Activated CD4-positive, alpha-beta T cell treated with anti-CD3 and anti-CD28 coated beads, Interleukin-2, amount 10 ng/mL, durations not matched to agents 7 days and 5 days (primary cell): ENCODE results near the gene PCDHGA1. TPM values are rescaled to one million over a fixed set of nuclear protein-coding genes. Genes with fewer than 3 reads are reported as not detected.

Experiments used
- CTCF ChIA-PET: fragments of 350-600 bp; sonication (Branson Sonifier 250); formaldehyde crosslinking; loops from one replicate; lab custom pipeline; 2021; ENCODE audit warnings: antibody characterized with exemption; lab: Charles Lee
- POLR2A ChIA-PET: fragments of 350-600 bp; sonication (Branson Sonifier 250); formaldehyde crosslinking; loops from one replicate; lab custom pipeline; 2021; ENCODE audit warnings: antibody characterized with exemption; lab: Charles Lee
- DNase-seq: peaks from one replicate; pipeline ENCODE4 v3.0.0-alpha.2; 2020
- H3K27ac Mint-ChIP-seq: one replicate; pipeline ENCODE4 v1.8.0; 2021; ENCODE audit warnings: mild to moderate bottlenecking, moderate library complexity, mixed read lengths
- H3K27me3 Mint-ChIP-seq: one replicate; pipeline ENCODE4 v1.8.0; 2021; ENCODE audit warnings: mixed read lengths
- H3K36me3 Mint-ChIP-seq: one replicate; pipeline ENCODE4 v1.8.0; 2021; ENCODE audit warnings: low read depth, mixed read lengths
- H3K4me1 Mint-ChIP-seq: one replicate; pipeline ENCODE4 v1.8.0; 2021; ENCODE audit warnings: mixed read lengths
- H3K4me3 Mint-ChIP-seq: one replicate; pipeline ENCODE4 v1.8.0; 2021; ENCODE audit warnings: mild to moderate bottlenecking, moderate library complexity, mixed read lengths
- H3K9me3 Mint-ChIP-seq: one replicate; pipeline ENCODE4 v1.8.0; 2021; ENCODE audit warnings: mixed read lengths
- total RNA-seq, 2 experiments: library from RNA; stranded (reverse); gene quantifications; one replicate each; pipeline ENCODE4 v1.2.3, GENCODE V29; 2021

Gene PCDHGA1
- total RNA-seq, 2 experiments from 2014 or later, result 0.04 to 0.05 TPM

GRCh38 chr5:141486091-141486490 lies 155.8 kb downstream of the PCDHGA1 start:
- DNase-seq, result no peak
- H3K4me3 Mint-ChIP-seq, result no peak overlapping the region
- H3K4me1 Mint-ChIP-seq, result no peaks in the 10 kb centered on the region
- H3K27ac Mint-ChIP-seq, result no peak overlapping the region
- CTCF ChIA-PET, result interaction anchor here (0.9 to 1.9 kb wide), 4 partner anchors 10 to 27 kb away, joined by 3 to 6 read pairs (median 4); partner anchors contain the start of gene PCDHGC3
- peaks cover 79% of the 10 kb centered on the region for H3K27me3 Mint-ChIP-seq
- no peaks in the 10 kb centered on the region for H3K9me3 Mint-ChIP-seq
- POLR2A ChIA-PET, result no interaction called here
- no peaks in the 10 kb centered on the region for H3K36me3 Mint-ChIP-seq

GRCh38 chr5:141487131-141487530 lies 156.8 kb downstream of the PCDHGA1 start:
- Mint-ChIP-seq H3K27ac (no peak overlapping the region), H3K27me3 (peaks cover 81% of the 10 kb centered on the region), H3K36me3 (peaks cover 2% of the 10 kb centered on the region), H3K4me1 (peaks cover 2% of the 10 kb centered on the region), H3K4me3 (no peak overlapping the region), H3K9me3 (peaks cover 2% of the 10 kb centered on the region)
- DNase-seq, result no peak
- POLR2A ChIA-PET, result no interaction called here
- CTCF ChIA-PET, result interaction anchor here (0.5 to 1.2 kb wide), 3 partner anchors 11 to 20 kb away, joined by 3 read pairs; no protein-coding TSS in a partner anchor

- no peak within 1 kb of the TSS for H3K27ac Mint-ChIP-seq
- POLR2A ChIA-PET, result no interaction called here
These were observed 158.6 kb downstream of the PCDHGA1 start, which contains the start of gene PCDHGC5 for GRCh38 chr5:141488591-141489561. Gene PCDHGC5 (plus strand): TSS chr5:141489081. CDS start chr5:141489241, 160 bp downstream.

GRCh38 chr5:141489841-141490240 lies 159.5 kb downstream of the PCDHGA1 start:
- CTCF ChIA-PET, result interaction anchor here (0.6 to 1.0 kb wide), 2 partner anchors 14 to 68 kb away, joined by 3 to 4 read pairs; partner anchors contain the start of gene PCDHGC3
- DNase-seq, result no peak
- Mint-ChIP-seq H3K27me3 (peaks cover 80% of the 10 kb centered on the region), H3K9me3 (peaks cover 2% of the 10 kb centered on the region), H3K4me1 (peaks cover 2% of the 10 kb centered on the region), H3K27ac (no peak overlapping the region), H3K4me3 (no peak overlapping the region), H3K36me3 (peaks cover 2% of the 10 kb centered on the region)
- POLR2A ChIA-PET, result no interaction called here

More at GRCh38 chr5:141488591-141489561, 158.6 kb downstream of the PCDHGA1 start, which contains the start of gene PCDHGC5:
- Mint-ChIP-seq H3K9me3 (peaks cover 2% of the 10 kb centered on the region), H3K36me3 (peaks cover 2% of the 10 kb centered on the region), H3K4me1 (peaks cover 2% of the 10 kb centered on the region), H3K4me3 (no peak within 1 kb of the TSS), H3K27me3 (peaks cover 80% of the 10 kb centered on the region)
- CTCF ChIA-PET, result interaction anchor here (0.6 to 1.0 kb wide), 3 partner anchors 9 to 67 kb away, joined by 3 to 4 read pairs (median 4); partner anchors contain the start of gene PCDHGC3
- no peak for DNase-seq

DNA sequence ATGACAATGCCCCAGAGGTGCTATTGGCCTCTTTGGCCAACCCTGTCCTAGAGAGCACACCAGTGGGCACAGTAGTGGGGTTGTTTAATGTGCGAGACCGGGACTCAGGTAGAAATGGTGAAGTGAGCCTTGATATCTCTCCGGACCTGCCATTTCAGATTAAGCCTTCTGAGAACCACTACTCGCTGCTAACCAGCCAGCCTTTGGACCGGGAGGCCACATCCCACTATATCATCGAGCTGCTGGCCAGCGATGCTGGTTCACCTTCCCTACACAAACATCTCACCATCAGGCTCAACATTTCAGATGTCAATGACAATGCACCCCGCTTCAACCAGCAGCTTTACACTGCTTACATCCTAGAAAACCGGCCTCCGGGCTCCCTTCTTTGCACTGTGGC lies 160.0 kb downstream of the PCDHGA1 start:
- Mint-ChIP-seq H3K27ac (no peak overlapping the region), H3K4me1 (peaks cover 3% of the 10 kb centered on the region), H3K36me3 (peaks cover 2% of the 10 kb centered on the region), H3K4me3 (no peak overlapping the region), H3K27me3 (peaks cover 79% of the 10 kb centered on the region), H3K9me3 (peaks cover 2% of the 10 kb centered on the region)
- ChIA-PET CTCF (interaction anchor here (1.0 kb wide), 1 partner anchor 68 kb away, joined by 3 read pairs; no protein-coding TSS in a partner anchor), POLR2A (no interaction called here)
- DNase-seq, result no peak

- peaks cover 6% of the 10 kb centered on the region for H3K4me1 Mint-ChIP-seq
- H3K9me3 Mint-ChIP-seq, result peaks cover 2% of the 10 kb centered on the region
- peaks cover 79% of the 10 kb centered on the region for H3K27me3 Mint-ChIP-seq
- ChIA-PET POLR2A (no interaction called here), CTCF (interaction anchor here (2.9 kb wide), 1 partner anchor 21 kb away, joined by 13 read pairs; no protein-coding TSS in a partner anchor)
- no peak overlapping the region for H3K4me3 Mint-ChIP-seq
- H3K36me3 Mint-ChIP-seq, result peaks cover 2% of the 10 kb centered on the region
- DNase-seq, result no peak
- no peak overlapping the region for H3K27ac Mint-ChIP-seq
These were observed 160.5 kb downstream of the PCDHGA1 start for GRCh38 chr5:141490771-141491170.

GRCh38 chr5:141491323-141492167 lies 161.2 kb downstream of the PCDHGA1 start:
- POLR2A ChIA-PET, result no interaction called here
- peaks cover 2% of the 10 kb centered on the region for H3K36me3 Mint-ChIP-seq
- peak overlapping the region; percentile 36 for H3K4me3 Mint-ChIP-seq
- H3K27me3 Mint-ChIP-seq, result peaks cover 77% of the 10 kb centered on the region
- CTCF ChIA-PET, result interaction anchor here (1.2 to 2.9 kb wide), 3 partner anchors 16 to 53 kb away, joined by 3 to 13 read pairs (median 7); no protein-coding TSS in a partner anchor
- peaks cover 2% of the 10 kb centered on the region for H3K9me3 Mint-ChIP-seq
- peaks cover 6% of the 10 kb centered on the region for H3K4me1 Mint-ChIP-seq
- peak overlapping the region; percentile 60 for H3K27ac Mint-ChIP-seq
- no peak for DNase-seq

- peaks cover 2% of the 10 kb centered on the region for H3K36me3 Mint-ChIP-seq
- H3K4me1 Mint-ChIP-seq, result peaks cover 6% of the 10 kb centered on the region
- POLR2A ChIA-PET, result no interaction called here
- H3K4me3 Mint-ChIP-seq, result peak overlapping the region; percentile 36
- peak overlapping the region; percentile 60 for H3K27ac Mint-ChIP-seq
- DNase-seq, result no peak
- CTCF ChIA-PET, result interaction anchor here (0.9 to 2.9 kb wide), 5 partner anchors 9 to 54 kb away, joined by 3 to 13 read pairs (median 4); no protein-coding TSS in a partner anchor
- peaks cover 2% of the 10 kb centered on the region for H3K9me3 Mint-ChIP-seq
- H3K27me3 Mint-ChIP-seq, result peaks cover 69% of the 10 kb centered on the region
These were observed 162.0 kb downstream of the PCDHGA1 start for GRCh38 chr5:141492168-141492885.

DNA sequence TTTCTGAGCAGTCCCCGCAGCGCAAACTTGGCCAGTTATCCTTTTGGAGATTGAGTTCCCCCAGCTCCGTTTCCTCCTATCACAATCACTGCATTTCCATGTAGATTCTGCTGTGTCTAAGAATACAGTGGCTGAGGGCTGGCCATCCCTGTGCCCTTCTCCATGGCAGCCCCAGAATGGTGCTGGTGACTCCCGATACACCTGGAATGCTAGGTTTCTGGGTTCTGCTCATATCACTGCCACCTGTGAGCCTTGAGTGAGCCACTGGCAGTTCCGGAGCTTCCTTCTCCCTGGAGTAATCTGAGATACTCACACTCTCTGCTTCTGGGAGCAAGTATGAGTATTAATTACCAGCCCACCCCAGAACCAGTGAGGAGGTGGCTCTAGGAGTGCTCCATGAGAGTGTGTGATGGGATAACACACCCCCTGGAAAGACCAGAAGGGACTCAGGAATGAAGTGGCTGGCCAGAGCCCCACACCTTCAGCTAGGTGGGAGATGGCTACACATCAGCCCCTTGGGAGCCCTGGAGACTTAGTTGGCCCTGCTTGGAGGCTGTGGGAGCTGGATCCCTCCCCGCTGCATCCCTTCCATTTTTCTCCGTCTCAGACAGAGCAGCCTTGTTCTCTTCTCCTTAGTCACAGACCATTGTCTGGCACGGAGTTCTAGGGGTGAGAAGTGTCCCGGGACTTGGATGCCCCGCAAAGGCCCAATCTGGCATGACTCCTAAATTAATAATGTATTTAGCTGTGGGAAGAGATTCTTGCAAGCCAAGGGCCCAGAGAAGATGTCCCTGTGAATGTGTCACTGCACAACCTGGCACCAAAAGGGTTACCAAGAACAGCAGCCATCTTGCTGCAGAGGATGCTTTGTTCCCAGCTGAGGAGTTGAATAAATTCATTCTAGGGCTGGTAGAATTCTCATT lies 163.4 kb downstream of the PCDHGA1 start:
- Mint-ChIP-seq H3K27me3 (peaks cover 62% of the 10 kb centered on the region), H3K4me1 (peaks cover 6% of the 10 kb centered on the region), H3K4me3 (no peak overlapping the region), H3K9me3 (peaks cover 2% of the 10 kb centered on the region), H3K36me3 (peaks cover 2% of the 10 kb centered on the region), H3K27ac (no peak overlapping the region)
- DNase-seq, result no peak
- ChIA-PET POLR2A (no interaction called here), CTCF (interaction anchor here (0.6 to 2.9 kb wide), 4 partner anchors 8 to 48 kb away, joined by 3 to 13 read pairs (median 6); no protein-coding TSS in a partner anchor)

DNA sequence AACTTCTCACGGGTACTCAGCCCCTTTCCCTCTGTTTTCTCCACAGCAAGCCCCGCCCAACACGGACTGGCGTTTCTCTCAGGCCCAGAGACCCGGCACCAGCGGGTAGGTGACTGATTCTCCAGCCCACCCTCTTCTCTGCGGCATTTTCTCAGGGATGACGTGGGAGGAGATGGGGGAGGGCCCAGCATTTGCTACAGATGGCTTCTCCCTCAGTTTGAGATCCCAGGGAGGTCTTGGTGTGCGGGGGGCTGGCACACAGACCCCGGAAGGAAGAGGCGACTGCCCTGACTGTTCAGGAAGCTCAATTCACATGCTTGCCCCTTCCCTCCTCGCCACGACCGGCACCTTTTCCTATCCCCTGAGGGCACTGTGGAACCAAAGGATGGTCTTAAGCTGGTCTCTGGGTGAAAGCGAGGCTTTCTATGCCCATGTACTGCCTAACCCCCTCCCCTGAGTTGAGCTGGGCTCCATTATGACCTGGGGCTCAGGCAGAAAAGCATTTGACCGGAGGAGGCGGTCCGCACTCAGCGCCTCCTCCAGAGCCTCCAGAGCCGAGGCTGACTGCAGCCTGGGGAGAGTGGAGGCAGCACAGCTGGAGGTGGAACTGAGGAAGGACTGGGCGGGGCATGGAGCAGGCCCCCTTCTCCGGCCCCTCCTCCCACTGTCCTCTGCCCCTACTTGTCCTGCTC lies 164.6 kb downstream of the PCDHGA1 start:
- Mint-ChIP-seq H3K27ac (no peak overlapping the region), H3K4me1 (peaks cover 6% of the 10 kb centered on the region), H3K4me3 (no peak overlapping the region), H3K36me3 (peaks cover 2% of the 10 kb centered on the region), H3K9me3 (peaks cover 2% of the 10 kb centered on the region), H3K27me3 (peaks cover 59% of the 10 kb centered on the region)
- CTCF ChIA-PET, result no interaction called here
- no peak for DNase-seq
- POLR2A ChIA-PET, result no interaction called here
